CD14-positive monocyte (primary cell): Measurements from ENCODE around the gene VEGFC. TPM values are rescaled to one million over a fixed set of nuclear protein-coding genes. Genes with fewer than 3 reads are reported as not detected.

ENCODE experiments used
- DNase-seq, 3 donors: peaks; one replicate each; pipeline ENCODE4 v3.0.0-alpha.2; 2011 to 2022
- H2AFZ ChIP-seq: 2 replicates; pipeline ENCODE4 v1.6.0; 2012; ENCODE audit warnings: mild to moderate bottlenecking, low read depth, low read length, inconsistent platforms; ENCODE audit not compliant: insufficient read depth, poor library complexity, severe bottlenecking
- H3K27ac ChIP-seq, 2 donors: 1 replicate in 1 of 2; 2 replicates in 1 of 2; pipeline ENCODE4 v1.5.1; 2012 to 2013; ENCODE audit warnings: low read length in 2 of 2, control low read depth in 1 of 2, inconsistent platforms in 1 of 2, low read depth in 1 of 2, mild to moderate bottlenecking in 1 of 2
- H3K27me3 ChIP-seq, 2 donors: one replicate each; pipeline versions ENCODE4 v1.6.0 to v1.6.1; 2011 to 2013; ENCODE audit warnings: low read length in 2 of 2; ENCODE audit not compliant: control insufficient read depth in 2 of 2, insufficient read depth in 2 of 2
- H3K36me3 ChIP-seq, 2 donors: replicated peaks in 1 of 2; 1 replicate in 1 of 2; 2 replicates in 1 of 2; pipeline versions ENCODE4 v1.5.1 to v1.6.1; 2012 to 2013; ENCODE audit warnings: low read length in 2 of 2, control low read depth in 1 of 2, inconsistent platforms in 1 of 2, mild to moderate bottlenecking in 1 of 2; ENCODE audit not compliant: insufficient read depth in 2 of 2, control insufficient read depth in 1 of 2
- H3K4me1 ChIP-seq, 2 donors: 1 replicate in 1 of 2; 2 replicates in 1 of 2; pipeline versions ENCODE4 v1.5.1 to v1.6.1; 2012 to 2013; ENCODE audit warnings: low read length in 2 of 2, control low read depth in 1 of 2, inconsistent platforms in 1 of 2, mild to moderate bottlenecking in 1 of 2, moderate library complexity in 1 of 2; ENCODE audit not compliant: insufficient read depth in 2 of 2, control insufficient read depth in 1 of 2
- H3K4me2 ChIP-seq: replicated peaks from 2 replicates; pipeline ENCODE3; 2012; ENCODE audit warnings: low read length, moderate library complexity, mild to moderate bottlenecking; ENCODE audit not compliant: poor library complexity, severe bottlenecking; ENCODE audit errors: extremely low read depth
- H3K4me3 ChIP-seq, 3 experiments: fragments of 200-600 bp in 1 of 3; sonication (generic) in 1 of 3; replicated peaks in 1 of 3; 1 replicate in 2 of 3; 2 replicates in 1 of 3; pipeline ENCODE4 v1.5.1; 2011 to 2013; ENCODE audit warnings: low read length in 3 of 3, mild to moderate bottlenecking in 3 of 3, control low read depth in 2 of 3, low read depth in 2 of 3, inconsistent platforms in 1 of 3, moderate library complexity in 1 of 3
- H3K79me2 ChIP-seq: 2 replicates; pipeline ENCODE4 v1.6.0; 2012; ENCODE audit warnings: mild to moderate bottlenecking, control low read depth, inconsistent platforms, low read length, moderate library complexity; ENCODE audit not compliant: insufficient read depth
- H3K9ac ChIP-seq: 2 replicates; pipeline ENCODE4 v1.6.0; 2017; ENCODE audit warnings: low read length, mild to moderate bottlenecking; ENCODE audit not compliant: insufficient read depth, poor library complexity, severe bottlenecking
- H3K9me3 ChIP-seq, 2 donors: replicated peaks in 1 of 2; 1 replicate in 1 of 2; 2 replicates in 1 of 2; pipeline versions ENCODE4 v1.5.1 to v1.6.1; 2012 to 2013; ENCODE audit warnings: low read length in 2 of 2, control low read depth in 1 of 2; ENCODE audit not compliant: control insufficient read depth in 1 of 2, insufficient read depth in 1 of 2
- H4K20me1 ChIP-seq: 2 replicates; pipeline ENCODE4 v1.6.0; 2012; ENCODE audit warnings: mild to moderate bottlenecking, low read length, control low read depth, moderate library complexity; ENCODE audit not compliant: insufficient read depth
- H3K27ac Mint-ChIP-seq, 7 donors: one replicate each; pipeline ENCODE4 v1.8.0; 2020; ENCODE audit warnings: mild to moderate bottlenecking in 7 of 7, mixed read lengths in 7 of 7, moderate library complexity in 6 of 7, inconsistent platforms in 2 of 7
- H3K27me3 Mint-ChIP-seq, 3 donors: one replicate each; pipeline ENCODE4 v1.8.0; 2021 to 2022; ENCODE audit warnings: low read depth in 3 of 3, mild to moderate bottlenecking in 3 of 3, mixed read lengths in 3 of 3, moderate library complexity in 3 of 3, inconsistent platforms in 1 of 3
- H3K36me3 Mint-ChIP-seq, 2 donors: one replicate each; pipeline ENCODE4 v1.8.0; 2020; ENCODE audit warnings: mixed read lengths in 2 of 2, inconsistent platforms in 1 of 2, mild to moderate bottlenecking in 1 of 2
- H3K4me1 Mint-ChIP-seq: one replicate; pipeline ENCODE4 v1.8.0; 2020; ENCODE audit warnings: mild to moderate bottlenecking, mixed read lengths
- H3K4me3 Mint-ChIP-seq, 2 donors: one replicate each; pipeline ENCODE4 v1.8.0; 2020; ENCODE audit warnings: mild to moderate bottlenecking in 2 of 2, mixed read lengths in 2 of 2, moderate library complexity in 1 of 2
- H3K9me3 Mint-ChIP-seq, 7 donors: one replicate each; pipeline ENCODE4 v1.8.0; 2020 to 2022; ENCODE audit warnings: mixed read lengths in 7 of 7, mild to moderate bottlenecking in 6 of 7, moderate library complexity in 6 of 7, inconsistent platforms in 2 of 7
- CTCF ChIP-seq: fragments of 200-600 bp; IDR thresholded peaks from one replicate; pipeline ENCODE4 v1.8.0; 2022; ENCODE audit warnings: antibody characterized with exemption, mild to moderate bottlenecking
- WGBS: methylation state at CpG from one replicate; pipeline ENCODE4 v1.1.5; 2013; ENCODE audit warnings: missing lambda C conversion rate; ENCODE audit not compliant: insufficient coverage; 5-methylcytosine and 5-hydroxymethylcytosine counted together
- intact Hi-C, 2 donors: fragments of 100-400 bp; cut with micrococcal nuclease; formaldehyde crosslinking; loops; one replicate each; pipeline versions ENCODE4 v1.15.0 to v1.15.1; 2023
- polyA plus RNA-seq, 3 donors: library from polyadenylated mRNA; depleted of rRNA in 1 of 3; unstranded in 2 of 3; stranded (reverse) in 1 of 3; fragments of 300-500 nt in 2 of 3; fragments of >200 nt in 1 of 3; fragmentation: Illumina TruSeq in 2 of 3; gene quantifications; 1 replicate in 2 of 3; 2 replicates in 1 of 3; pipeline ENCODE4 v1.2.3, GENCODE V29; 2012 to 2021

The VEGFC gene
- polyA plus RNA-seq, 3 donors, result not detected

DNA sequence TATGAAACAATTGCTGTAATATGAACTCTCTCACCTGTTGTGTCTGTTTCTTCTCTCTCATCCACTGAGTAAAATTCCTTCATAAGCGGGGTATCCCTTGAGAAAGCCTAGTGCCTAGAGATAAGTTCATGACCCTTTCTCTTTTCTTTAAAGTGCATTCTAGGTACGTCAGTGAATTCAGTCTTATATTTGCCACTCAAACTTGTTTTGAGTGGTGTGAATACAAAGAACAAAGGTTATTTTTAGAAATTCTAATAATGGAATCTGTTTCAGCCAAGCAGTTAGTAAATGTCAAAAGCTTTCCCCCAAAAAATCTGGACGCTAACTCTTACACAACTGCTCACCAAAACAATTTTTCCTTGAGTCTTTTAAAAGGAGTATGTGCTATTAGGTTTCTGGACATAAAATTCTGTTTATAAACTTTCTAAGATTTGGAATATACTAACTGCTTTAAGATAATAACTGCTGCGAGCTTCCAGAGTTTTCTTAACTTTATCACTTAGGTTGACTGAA, 112.0 kb downstream of the VEGFC start:
- no peaks in the 10 kb centered on the region for H3K36me3 Mint-ChIP-seq
- no peaks in the 10 kb centered on the region for H3K4me1 Mint-ChIP-seq
- Histone ChIP-seq H3K79me2 (no peaks in the 10 kb centered on the region), H3K4me2 (no peak overlapping the region), H3K27me3 (no peaks in the 10 kb centered on the region), H3K4me3 (no peak overlapping the region), H2AFZ (no peak overlapping the region), H3K27ac (no peak overlapping the region), H3K4me1 (no peaks in the 10 kb centered on the region), H3K9me3 (peaks cover 0 to 4% of the 10 kb centered on the region in 2 donors), H4K20me1 (no peaks in the 10 kb centered on the region), H3K9ac (no peak overlapping the region), H3K36me3 (no peaks in the 10 kb centered on the region)
- DNase-seq, result no peak
- WGBS, result no CpG with 5 or more reads among the region's 4 CpGs
- no peak overlapping the region for H3K4me3 Mint-ChIP-seq
- no peak overlapping the region for H3K27ac Mint-ChIP-seq
- intact Hi-C loops, result no loop called here
- TF ChIP-seq CTCF, result no peak
- H3K27me3 Mint-ChIP-seq, result no peaks in the 10 kb centered on the region
- H3K9me3 Mint-ChIP-seq, result peaks cover 0 to 9% (median 2%) of the 10 kb centered on the region in 7 donors

DNA sequence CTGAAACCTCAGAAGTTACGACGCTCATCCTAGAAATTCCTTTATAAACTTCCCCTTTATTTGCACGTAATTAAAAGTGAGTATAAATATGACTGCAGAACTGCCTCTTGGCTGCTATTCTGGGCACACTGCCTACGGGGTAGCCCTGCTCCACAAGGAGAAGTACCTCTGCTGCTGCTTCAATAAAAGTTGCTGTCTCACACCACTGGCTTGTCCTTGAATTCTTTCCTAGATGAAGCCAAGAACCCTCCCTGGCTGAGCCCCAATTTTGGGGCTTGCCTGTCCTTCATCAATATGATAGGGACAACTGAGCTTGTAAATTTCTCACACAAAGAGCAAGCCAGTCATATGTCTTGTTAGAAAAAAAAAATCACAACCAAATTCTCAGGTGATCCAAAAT, 115.8 kb downstream of the VEGFC start:
- Histone ChIP-seq H3K27me3 (no peaks in the 10 kb centered on the region), H3K9me3 (no peaks in the 10 kb centered on the region), H3K4me3 (no peak overlapping the region), H3K27ac (no peak overlapping the region), H3K4me2 (no peak overlapping the region), H3K4me1 (no peaks in the 10 kb centered on the region), H2AFZ (no peak overlapping the region), H3K79me2 (no peaks in the 10 kb centered on the region), H3K9ac (no peak overlapping the region), H4K20me1 (no peaks in the 10 kb centered on the region), H3K36me3 (no peaks in the 10 kb centered on the region)
- WGBS, result no CpG with 5 or more reads among the region's 4 CpGs
- Mint-ChIP-seq H3K36me3 (no peaks in the 10 kb centered on the region), H3K27me3 (no peaks in the 10 kb centered on the region), H3K27ac (no peak overlapping the region), H3K9me3 (peaks cover 0 to 5% (median 2%) of the 10 kb centered on the region in 7 donors), H3K4me1 (no peaks in the 10 kb centered on the region), H3K4me3 (no peak overlapping the region)
- intact Hi-C loops, result no loop called here
- no peak for TF ChIP-seq CTCF
- DNase-seq, result no peak
